ENCODE data around the gene ACOT12. TPM values are rescaled to one million over a fixed set of nuclear protein-coding genes. Genes with fewer than 3 reads are reported as not detected.
A peak's percentile ranks its signal among the peaks of the same experiment; 100 is the strongest.

The ACOT12 gene
- total and polyA plus RNA-seq, 2 experiments from 2014 or later, result 0.15 TPM; not detected in 1

GRCh38 chr5:81426359-81427030 lies 32.6 kb upstream of the ACOT12 start (continued):
- TF ChIP-seq ZNF114 (CRISPR knock-in tag; IDR thresholded peaks at IDR 0.05) (no peak), POLR2AphosphoS5 (IDR thresholded peaks at IDR 0.05; ENCODE audit: low read depth) (no peak), CREB1 (CRISPR knock-in tag; IDR thresholded peaks at IDR 0.05; ENCODE audit: low read depth) (no peak), JUNB (IDR thresholded peaks at IDR 0.05; ENCODE audit: unreplicated experiment) (no peak)
- TF ChIP-seq, protein P1, sequence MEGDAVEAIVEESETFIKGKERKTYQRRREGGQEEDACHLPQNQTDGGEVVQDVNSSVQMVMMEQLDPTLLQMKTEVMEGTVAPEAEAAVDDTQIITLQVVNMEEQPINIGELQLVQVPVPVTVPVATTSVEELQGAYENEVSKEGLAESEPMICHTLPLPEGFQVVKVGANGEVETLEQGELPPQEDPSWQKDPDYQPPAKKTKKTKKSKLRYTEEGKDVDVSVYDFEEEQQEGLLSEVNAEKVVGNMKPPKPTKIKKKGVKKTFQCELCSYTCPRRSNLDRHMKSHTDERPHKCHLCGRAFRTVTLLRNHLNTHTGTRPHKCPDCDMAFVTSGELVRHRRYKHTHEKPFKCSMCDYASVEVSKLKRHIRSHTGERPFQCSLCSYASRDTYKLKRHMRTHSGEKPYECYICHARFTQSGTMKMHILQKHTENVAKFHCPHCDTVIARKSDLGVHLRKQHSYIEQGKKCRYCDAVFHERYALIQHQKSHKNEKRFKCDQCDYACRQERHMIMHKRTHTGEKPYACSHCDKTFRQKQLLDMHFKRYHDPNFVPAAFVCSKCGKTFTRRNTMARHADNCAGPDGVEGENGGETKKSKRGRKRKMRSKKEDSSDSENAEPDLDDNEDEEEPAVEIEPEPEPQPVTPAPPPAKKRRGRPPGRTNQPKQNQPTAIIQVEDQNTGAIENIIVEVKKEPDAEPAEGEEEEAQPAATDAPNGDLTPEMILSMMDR (conservative IDR thresholded peaks at IDR 0.05; ENCODE audit: low read depth in 2 of 2), result no peak

DNA sequence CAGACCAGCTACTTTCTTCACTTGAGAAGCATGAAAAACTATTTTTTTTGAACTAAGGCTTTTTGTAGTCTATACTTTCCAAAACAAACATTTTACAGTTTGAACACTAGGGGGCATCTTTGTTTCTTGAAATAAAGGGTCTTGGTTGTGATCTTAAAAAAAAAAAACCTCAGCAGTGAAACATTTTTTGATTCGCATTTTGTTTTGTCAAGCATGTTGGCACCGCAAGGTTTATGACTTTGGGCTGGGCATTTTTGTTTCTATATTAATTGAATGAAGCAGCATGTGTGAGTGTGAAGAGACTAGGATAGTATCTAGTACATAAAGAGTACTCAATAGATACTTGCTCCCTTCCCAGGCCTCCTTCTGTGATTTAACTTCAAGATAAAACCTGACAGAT lies 31.6 kb upstream of the ACOT12 start:
- DNase-seq (ENCODE audit: low spot score) (peak; percentile 79), ATAC-seq (peak; percentile 54)
- H3K4me1 ChIP-seq (ENCODE audit: insufficient read depth), result peaks cover 11% of the 10 kb centered on the region; the same call in 1 of the 2 replicates
- no peaks in the 10 kb centered on the region for H3K36me3 ChIP-seq (ENCODE audit: insufficient read depth)
- no peaks in the 10 kb centered on the region for H3K79me2 ChIP-seq (replicated peaks; ENCODE audit: insufficient read depth)
- H3K9me2 ChIP-seq (ENCODE audit: insufficient read depth), result no peaks in the 10 kb centered on the region
- H3K9me3 Mint-ChIP-seq, result no peaks in the 10 kb centered on the region
- H3K27me3 Mint-ChIP-seq (ENCODE audit: insufficient read depth, low read depth, poor library complexity), result peaks cover 3% of the 10 kb centered on the region
- no peaks in the 10 kb centered on the region for H3F3A ChIP-seq (replicated peaks; ENCODE audit: low read depth)
- H4K20me1 ChIP-seq (replicated peaks; ENCODE audit: insufficient read depth), result no peaks in the 10 kb centered on the region
- peaks cover 13% of the 10 kb centered on the region for H3K4me1 Mint-ChIP-seq
- no peak overlapping the region for H3K4me3 Mint-ChIP-seq
- H3K27me3 ChIP-seq (ENCODE audit: insufficient read depth), result no peaks in the 10 kb centered on the region
- H3K27ac ChIP-seq (ENCODE audit: low read depth), result no peak overlapping the region
- H3K36me3 Mint-ChIP-seq (ENCODE audit: low read depth), result no peaks in the 10 kb centered on the region
- H2AFZ ChIP-seq, result no peak overlapping the region
- no peak overlapping the region; the same call in 1 of the 2 replicates for H3K27ac Mint-ChIP-seq
- no peak overlapping the region for H3K4me2 ChIP-seq
- TF ChIP-seq, protein P1 (conservative IDR thresholded peaks at IDR 0.05; ENCODE audit: low read depth in 2 of 2), result peak; percentile 46 to 79; a peak in 3 of 4 replicates
- TF ChIP-seq NANOG (IDR thresholded peaks at IDR 0.05; ENCODE audit: borderline replicate concordance), result no peak
- TF ChIP-seq EZH2 (IDR thresholded peaks at IDR 0.05; ENCODE audit: low read depth, unreplicated experiment), result no peak
- TF ChIP-seq CREB1 (CRISPR knock-in tag; IDR thresholded peaks at IDR 0.05; ENCODE audit: low read depth), result no peak
- TF ChIP-seq STAT1 (IDR thresholded peaks at IDR 0.05; ENCODE audit: unreplicated experiment), result no peak
- no peak for TF ChIP-seq JUNB (IDR thresholded peaks at IDR 0.05; ENCODE audit: unreplicated experiment)
- no peak overlapping the region for H3K4me3 ChIP-seq

GRCh38 chr5:81424728-81425127 lies 30.8 kb upstream of the ACOT12 start:
- Histone ChIP-seq H3K27me3 (ENCODE audit: insufficient read depth) (no peaks in the 10 kb centered on the region), H3K27ac (ENCODE audit: low read depth) (no peak overlapping the region)
- no peak for ATAC-seq
- TF ChIP-seq EZH2phosphoT487 (IDR thresholded peaks at IDR 0.05; ENCODE audit: unreplicated experiment), result no peak
- no peak for TF ChIP-seq JUNB (IDR thresholded peaks at IDR 0.05; ENCODE audit: unreplicated experiment)
- no peak for TF ChIP-seq NANOG (IDR thresholded peaks at IDR 0.05; ENCODE audit: borderline replicate concordance)

More at GRCh38 chr5:81424728-81425127, 30.8 kb upstream of the ACOT12 start:
- H3K36me3 ChIP-seq (ENCODE audit: insufficient read depth), result no peaks in the 10 kb centered on the region
- no peak for DNase-seq (ENCODE audit: low spot score)
- no peaks in the 10 kb centered on the region for H3F3A ChIP-seq (replicated peaks; ENCODE audit: low read depth)
- no peak overlapping the region for H2AFZ ChIP-seq
- no peaks in the 10 kb centered on the region for H4K20me1 ChIP-seq (replicated peaks; ENCODE audit: insufficient read depth)
- H3K4me1 Mint-ChIP-seq, result peaks cover 17% of the 10 kb centered on the region
- H3K4me1 ChIP-seq (ENCODE audit: insufficient read depth), result peaks cover 11% of the 10 kb centered on the region; the same call in 1 of the 2 replicates
- no peaks in the 10 kb centered on the region for H3K36me3 Mint-ChIP-seq (ENCODE audit: low read depth)
- H3K9me2 ChIP-seq (ENCODE audit: insufficient read depth), result no peaks in the 10 kb centered on the region
- H3K27me3 Mint-ChIP-seq (ENCODE audit: insufficient read depth, low read depth, poor library complexity), result peaks cover 3% of the 10 kb centered on the region
- no peak overlapping the region for H3K27ac Mint-ChIP-seq
- no peak overlapping the region for H3K4me3 Mint-ChIP-seq
- H3K4me3 ChIP-seq, result no peak overlapping the region
- no peak overlapping the region for H3K4me2 ChIP-seq
- H3K79me2 ChIP-seq (replicated peaks; ENCODE audit: insufficient read depth), result no peaks in the 10 kb centered on the region
- no peaks in the 10 kb centered on the region for H3K9me3 Mint-ChIP-seq

Measured in GM23338 (cell line).